ENCODE measurements around the gene ERICH3. TPM values are rescaled to one million over a fixed set of nuclear protein-coding genes. Genes with fewer than 3 reads are reported as not detected.

Gene ERICH3
- total and polyA plus RNA-seq, 9 donors, result 0.05 to 10.9 (median 0.48) TPM

DNA sequence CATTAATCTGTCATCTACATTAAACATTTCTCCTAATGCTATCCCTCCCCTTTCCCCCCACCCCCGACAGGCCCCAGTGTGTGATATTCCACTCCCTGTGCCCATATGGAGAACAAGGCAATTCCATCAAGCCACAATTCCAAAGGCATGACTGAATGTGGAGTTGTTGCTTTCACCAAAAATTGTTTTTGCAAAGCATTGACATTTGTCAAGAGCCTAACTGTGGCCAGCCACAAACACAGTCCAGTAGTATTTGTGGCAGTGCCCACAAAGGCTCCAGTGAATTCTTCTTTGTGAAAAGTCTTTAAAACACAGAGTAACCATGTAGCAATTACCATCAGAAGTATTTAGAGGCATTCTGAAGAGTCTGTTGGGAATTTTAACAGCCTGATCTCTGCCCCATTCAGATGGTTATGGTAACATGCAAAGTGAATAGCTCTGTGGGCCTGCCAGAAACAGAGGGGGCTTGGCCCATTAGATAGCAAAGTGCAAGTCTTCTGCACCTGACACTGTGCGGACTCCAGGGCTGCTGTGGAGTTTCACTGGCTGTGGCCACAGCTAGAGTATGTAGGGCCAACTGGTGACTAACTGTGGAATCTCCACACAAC, 149.6 kb downstream of the ERICH3 start:
- Histone ChIP-seq H3K9me3 (no peaks in the 10 kb centered on the region), H3K4me3 (no peak overlapping the region), H3K4me1 (ENCODE audit: insufficient read depth) (no peaks in the 10 kb centered on the region), H3K27ac (no peak overlapping the region), H3K36me3 (no peaks in the 10 kb centered on the region), H3K27me3 (no peaks in the 10 kb centered on the region)
- DNase-seq, result no peak
- 82 to 86% (median 86%) methylated on average over 2 of the region's 2 CpGs for WGBS, 3 donors
- intact Hi-C loops (cut with DNase I), result no loop called here
- TF ChIP-seq, protein P1, sequence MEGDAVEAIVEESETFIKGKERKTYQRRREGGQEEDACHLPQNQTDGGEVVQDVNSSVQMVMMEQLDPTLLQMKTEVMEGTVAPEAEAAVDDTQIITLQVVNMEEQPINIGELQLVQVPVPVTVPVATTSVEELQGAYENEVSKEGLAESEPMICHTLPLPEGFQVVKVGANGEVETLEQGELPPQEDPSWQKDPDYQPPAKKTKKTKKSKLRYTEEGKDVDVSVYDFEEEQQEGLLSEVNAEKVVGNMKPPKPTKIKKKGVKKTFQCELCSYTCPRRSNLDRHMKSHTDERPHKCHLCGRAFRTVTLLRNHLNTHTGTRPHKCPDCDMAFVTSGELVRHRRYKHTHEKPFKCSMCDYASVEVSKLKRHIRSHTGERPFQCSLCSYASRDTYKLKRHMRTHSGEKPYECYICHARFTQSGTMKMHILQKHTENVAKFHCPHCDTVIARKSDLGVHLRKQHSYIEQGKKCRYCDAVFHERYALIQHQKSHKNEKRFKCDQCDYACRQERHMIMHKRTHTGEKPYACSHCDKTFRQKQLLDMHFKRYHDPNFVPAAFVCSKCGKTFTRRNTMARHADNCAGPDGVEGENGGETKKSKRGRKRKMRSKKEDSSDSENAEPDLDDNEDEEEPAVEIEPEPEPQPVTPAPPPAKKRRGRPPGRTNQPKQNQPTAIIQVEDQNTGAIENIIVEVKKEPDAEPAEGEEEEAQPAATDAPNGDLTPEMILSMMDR (IDR thresholded peaks at IDR 0.05), result no peak

DNA sequence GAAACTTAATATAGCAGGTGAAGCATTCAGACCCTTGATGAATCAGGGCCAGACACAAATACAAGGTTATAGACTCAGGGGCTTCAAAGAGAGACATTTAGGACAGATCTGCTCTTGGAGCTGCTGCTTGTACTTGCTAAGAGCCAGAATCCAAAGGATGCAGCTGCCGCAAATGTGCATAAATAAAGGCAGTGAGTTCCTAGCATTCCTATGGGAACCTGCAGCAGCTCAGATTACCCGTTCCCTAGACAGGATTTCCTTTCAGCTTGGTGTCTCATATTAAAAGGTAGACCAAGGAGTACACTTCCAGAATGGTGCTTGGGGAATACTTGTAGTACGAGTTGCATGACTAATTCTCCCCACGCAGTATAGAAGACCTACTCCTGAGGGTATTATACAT, 151.4 kb downstream of the ERICH3 start:
- DNase-seq, result no peak
- no peaks in the 10 kb centered on the region for H3K27me3 ChIP-seq
- WGBS, 3 donors, result 53 to 58% (median 56%) methylated on average over 4 of the region's 4 CpGs
- H3K4me1 ChIP-seq (ENCODE audit: insufficient read depth), result no peaks in the 10 kb centered on the region
- H3K4me3 ChIP-seq, result no peak overlapping the region
- no peak overlapping the region for H3K27ac ChIP-seq
- H3K9me3 ChIP-seq, result no peaks in the 10 kb centered on the region
- TF ChIP-seq, protein P1 (IDR thresholded peaks at IDR 0.05), result no peak
- no peak for TF ChIP-seq POLR2A (IDR thresholded peaks at IDR 0.05)
- TF ChIP-seq EP300 (IDR thresholded peaks at IDR 0.05), result no peak
- no peaks in the 10 kb centered on the region for H3K36me3 ChIP-seq
- intact Hi-C loops (cut with DNase I), result no loop called here

Other genes starting within 250 kb of the ERICH3 start
- gene LRRC53, start 161.2 kb downstream of the ERICH3 start, total RNA-seq, result not detected
- not detected for gene LRRC53, start 161.2 kb downstream of the ERICH3 start, polyA plus RNA-seq
- gene CRYZ, start 59.3 kb upstream of the ERICH3 start, total RNA-seq, result 10 to 100 TPM; 24.9 to 75.8 (median 28.8) TPM
- 10 to 100 TPM; 24.0 to 24.5 TPM for gene CRYZ, start 59.3 kb upstream of the ERICH3 start, polyA plus RNA-seq
- 10 to 100 TPM; 11.6 to 30.9 (median 24.9) TPM for gene TYW3, start 59.4 kb upstream of the ERICH3 start, total RNA-seq
- 10 to 100 TPM; 18.3 to 21.7 TPM for gene TYW3, start 59.4 kb upstream of the ERICH3 start, polyA plus RNA-seq

Data from ovary (tissue), 9 donors.